A549 (cell line): ENCODE measurements around the gene FDX2. TPM values are rescaled to one million over a fixed set of nuclear protein-coding genes. Genes with fewer than 3 reads are reported as not detected.

Source experiments
- ATAC-seq, 2 experiments: fragments of 200-7000 bp in 1 of 2; fragments of >200 bp in 1 of 2; cut with Nextera tagmentation in 1 of 2; cut with Tn5 transposase in 1 of 2; 3 replicates each; pipeline versions ENCODE4 v1.8.0 to v1.9.1; 2018 to 2020; ENCODE audit warnings: mild to moderate bottlenecking in 1 of 2, moderate library complexity in 1 of 2
- CTCF ChIA-PET: fragments of 300-600 bp; sonication (Branson Sonifier 250); formaldehyde crosslinking; extraction: SDS; loops from one replicate; lab custom pipeline; 2021; ENCODE audit warnings: antibody characterized with exemption, inconsistent platforms; lab: Yijun Ruan, JAX
- POLR2A ChIA-PET: fragments of 350-600 bp; formaldehyde crosslinking; extraction: SDS; loops from one replicate; lab custom pipeline; 2021; ENCODE audit warnings: antibody characterized with exemption, inconsistent platforms; lab: Yijun Ruan, JAX
- DNase-seq, 2 experiments: peaks; one replicate each; pipeline versions ENCODE4 v3.0.0 to v3.0.0-alpha.2; 2011 to 2016; ENCODE audit warnings: low read depth in 1 of 2, low spot score in 1 of 2
- FAIRE-seq: peaks from 2 replicates; lab custom pipeline; 2011; peaks lifted over from hg19 to GRCh38; lab: Jason Lieb, UNC
- H3K27ac ChIP-seq, 2 experiments: fragments of >200 bp; sonication (Bioruptor Twin); formaldehyde crosslinking; 3 replicates each; pipeline ENCODE4 v1.5.1; 2016 to 2017
- H3K4me1 ChIP-seq: fragments of >200 bp; sonication (Bioruptor Twin); formaldehyde crosslinking; 3 replicates; pipeline ENCODE4 v1.6.1; 2016
- H3K4me2 ChIP-seq: fragments of >200 bp; sonication (Bioruptor Twin); formaldehyde crosslinking; 3 replicates; pipeline ENCODE4 v1.6.1; 2016
- H3K4me3 ChIP-seq: fragments of >200 bp; sonication (Bioruptor Twin); formaldehyde crosslinking; 3 replicates; pipeline ENCODE4 v1.5.1; 2016
- H3K9me3 ChIP-seq: fragments of >200 bp; sonication (Bioruptor Twin); formaldehyde crosslinking; 3 replicates; pipeline ENCODE4 v1.6.1; 2016
- EP300 ChIP-seq, 2 experiments: fragments of >200 bp; sonication (Bioruptor Twin); formaldehyde crosslinking; IDR thresholded peaks; 2 replicates in 1 of 2; 3 replicates in 1 of 2; pipeline ENCODE4 v1.6.1; 2016 to 2017
- HOXB5 ChIP-seq: fragments of 250-450 bp; sonication (Bioruptor Pico); IDR thresholded peaks from 2 replicates; pipeline ENCODE4 v1.5.0; 2020; ENCODE audit warnings: mild to moderate bottlenecking, moderate library complexity
- KDM5A ChIP-seq: fragments of 200-600 bp; sonication (generic); IDR thresholded peaks from 2 replicates; pipeline ENCODE4 v1.6.1; 2016; ENCODE audit warnings: antibody characterized with exemption, mild to moderate bottlenecking
- POLR2A ChIP-seq: IDR thresholded peaks from 2 replicates; pipeline ENCODE4 v1.6.1; 2012; ENCODE audit warnings: mild to moderate bottlenecking, low read length
- RAD21 ChIP-seq, 2 experiments: fragments of >200 bp in 1 of 2; sonication (Bioruptor Twin) in 1 of 2; formaldehyde crosslinking in 1 of 2; IDR thresholded peaks in 1 of 2; conservative IDR thresholded peaks in 1 of 2; 2 replicates in 1 of 2; 3 replicates in 1 of 2; pipeline ENCODE4 v1.6.1; 2012 to 2018; ENCODE audit warnings: inconsistent platforms in 1 of 2
- ZNF302 ChIP-seq: fragments of 250-450 bp; sonication (Bioruptor Pico); IDR thresholded peaks from 2 replicates; pipeline ENCODE4 v1.9.0; 2021; ENCODE audit warnings: inconsistent platforms, mild to moderate bottlenecking, moderate library complexity
- WGBS: methylation state at CpG from one replicate; pipeline ENCODE4 v1.1.6; 2017; ENCODE audit errors: missing lambda C conversion rate; 5-methylcytosine and 5-hydroxymethylcytosine counted together
- polyA plus RNA-seq, 4 experiments: library from polyadenylated mRNA; depleted of rRNA in 3 of 4; stranded (reverse); fragments of >200 nt; fragmentation: RNase III in 1 of 4; extraction: RNeasy Plus Mini Kit Qiagen cat#74134 plus additional on column Dnase treatment in 1 of 4; gene quantifications; 2 replicates in 3 of 4; 3 replicates in 1 of 4; pipeline ENCODE4 v1.2.3, GENCODE V29; 2011 to 2017
- TF ChIP-seq, protein P1 (sequence below): IDR thresholded peaks from 2 replicates; pipeline ENCODE4 v1.6.1; 2012; ENCODE audit warnings: low read depth, borderline replicate concordance
- TF ChIP-seq, protein P2 (sequence below): fragments of >200 bp; sonication (Bioruptor Twin); formaldehyde crosslinking; IDR thresholded peaks from 2 replicates; pipeline ENCODE4 v1.6.1; 2016
- TF ChIP-seq, protein P3 (sequence below): fragments of 250-450 bp; sonication (Bioruptor Pico); IDR thresholded peaks from 2 replicates; pipeline ENCODE4 v1.5.0; 2021; ENCODE audit warnings: mild to moderate bottlenecking, moderate library complexity, borderline replicate concordance
- TF ChIP-seq, protein P4 (sequence below): fragments of 250-450 bp; sonication (Bioruptor Pico); IDR thresholded peaks from 2 replicates; pipeline ENCODE4 v1.5.0; 2020; ENCODE audit warnings: low read depth, mild to moderate bottlenecking, moderate library complexity
- TF ChIP-seq, protein P5 (sequence below): IDR thresholded peaks from 2 replicates; pipeline ENCODE4 v1.6.1; 2012
- TF ChIP-seq, protein P6 (sequence below): fragments of 450-650 bp; IDR thresholded peaks from 2 replicates; pipeline ENCODE4 v1.6.1; 2014; ENCODE audit warnings: antibody characterized with exemption

The FDX2 gene
- polyA plus RNA-seq, 2 of the 4 experiments (the other 2 are of a cell fraction): 9.9 to 23.5 TPM

DNA sequence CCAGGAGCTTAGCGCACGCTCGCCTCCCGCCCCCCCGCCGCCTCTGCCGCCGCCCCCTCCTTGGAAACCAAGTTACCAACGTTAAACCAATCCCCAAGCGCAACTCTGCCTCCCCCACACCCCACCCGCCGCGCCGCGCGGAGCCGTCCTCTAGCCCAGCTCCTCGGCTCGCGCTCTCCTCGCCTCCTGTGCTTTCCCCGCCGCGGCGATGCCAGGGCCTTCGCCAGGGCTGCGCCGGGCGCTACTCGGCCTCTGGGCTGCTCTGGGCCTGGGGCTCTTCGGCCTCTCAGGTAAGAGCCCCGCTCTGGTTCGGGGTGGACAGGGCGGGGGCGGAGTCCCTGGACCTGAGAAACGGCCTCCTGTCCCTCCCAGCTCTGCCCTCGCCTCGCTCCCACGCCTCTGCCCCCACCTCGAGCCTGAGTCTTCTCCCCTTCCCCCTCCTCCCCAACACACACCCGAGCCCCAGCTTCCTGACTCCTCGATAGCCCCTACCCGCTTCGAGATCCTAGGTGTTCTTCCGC, 25.9 kb downstream of the FDX2 start, which contains the start of gene ICAM5:
ICAM5 (plus strand) TSS at position 117 of the 521 bp plus-strand sequence; CDS start at position 209, 92 bp downstream.
- peak; percentile 19 to 35; a peak in 4 of 6 replicates for ATAC-seq
- TF ChIP-seq, protein P1, sequence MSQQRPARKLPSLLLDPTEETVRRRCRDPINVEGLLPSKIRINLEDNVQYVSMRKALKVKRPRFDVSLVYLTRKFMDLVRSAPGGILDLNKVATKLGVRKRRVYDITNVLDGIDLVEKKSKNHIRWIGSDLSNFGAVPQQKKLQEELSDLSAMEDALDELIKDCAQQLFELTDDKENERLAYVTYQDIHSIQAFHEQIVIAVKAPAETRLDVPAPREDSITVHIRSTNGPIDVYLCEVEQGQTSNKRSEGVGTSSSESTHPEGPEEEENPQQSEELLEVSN: no peak
- TF ChIP-seq HOXB5 (no peak), EP300 (IDR thresholded peaks at IDR 0.05) (no peak), POLR2A (no peak), KDM5A (no peak), RAD21 (conservative IDR thresholded peaks at IDR 0.05 in 1 of 2, IDR thresholded peaks at IDR 0.05 in 1 of 2) (no peak)
- TF ChIP-seq, protein P2, sequence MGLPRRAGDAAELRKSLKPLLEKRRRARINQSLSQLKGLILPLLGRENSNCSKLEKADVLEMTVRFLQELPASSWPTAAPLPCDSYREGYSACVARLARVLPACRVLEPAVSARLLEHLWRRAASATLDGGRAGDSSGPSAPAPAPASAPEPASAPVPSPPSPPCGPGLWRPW: no peak
- TF ChIP-seq, protein P3, sequence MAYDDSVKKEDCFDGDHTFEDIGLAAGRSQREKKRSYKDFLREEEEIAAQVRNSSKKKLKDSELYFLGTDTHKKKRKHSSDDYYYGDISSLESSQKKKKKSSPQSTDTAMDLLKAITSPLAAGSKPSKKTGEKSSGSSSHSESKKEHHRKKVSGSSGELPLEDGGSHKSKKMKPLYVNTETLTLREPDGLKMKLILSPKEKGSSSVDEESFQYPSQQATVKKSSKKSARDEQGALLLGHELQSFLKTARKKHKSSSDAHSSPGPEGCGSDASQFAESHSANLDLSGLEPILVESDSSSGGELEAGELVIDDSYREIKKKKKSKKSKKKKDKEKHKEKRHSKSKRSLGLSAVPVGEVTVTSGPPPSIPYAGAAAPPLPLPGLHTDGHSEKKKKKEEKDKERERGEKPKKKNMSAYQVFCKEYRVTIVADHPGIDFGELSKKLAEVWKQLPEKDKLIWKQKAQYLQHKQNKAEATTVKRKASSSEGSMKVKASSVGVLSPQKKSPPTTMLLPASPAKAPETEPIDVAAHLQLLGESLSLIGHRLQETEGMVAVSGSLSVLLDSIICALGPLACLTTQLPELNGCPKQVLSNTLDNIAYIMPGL (CRISPR knock-in tag): no peak
- peak within 1 kb of the TSS; percentile 48 to 81 for H3K27ac ChIP-seq
- ChIA-PET POLR2A (interaction anchor here (0.6 to 2.0 kb wide), 7 partner anchors 19 to 184 kb away, joined by 3 to 7 read pairs (median 4); partner anchors contain the start of genes ICAM1, PPAN, RAVER1 and TYK2), CTCF (interaction anchor here (0.6 to 1.4 kb wide), 9 partner anchors 20 to 126 kb away, joined by 3 to 7 read pairs (median 3); partner anchors contain the start of gene ICAM1)
- H3K4me3 ChIP-seq: peak within 1 kb of the TSS; percentile 52
- H3K9me3 ChIP-seq: no peaks in the 10 kb centered on the region
- peak in 1 of 2 experiments; percentile 50 for DNase-seq
- H3K4me2 ChIP-seq: peak within 1 kb of the TSS; percentile 97
- H3K4me1 ChIP-seq: peaks cover 16% of the 10 kb centered on the region
- 7% methylated on average over 18 of the region's 45 CpGs for WGBS
- no peak for FAIRE-seq

DNA sequence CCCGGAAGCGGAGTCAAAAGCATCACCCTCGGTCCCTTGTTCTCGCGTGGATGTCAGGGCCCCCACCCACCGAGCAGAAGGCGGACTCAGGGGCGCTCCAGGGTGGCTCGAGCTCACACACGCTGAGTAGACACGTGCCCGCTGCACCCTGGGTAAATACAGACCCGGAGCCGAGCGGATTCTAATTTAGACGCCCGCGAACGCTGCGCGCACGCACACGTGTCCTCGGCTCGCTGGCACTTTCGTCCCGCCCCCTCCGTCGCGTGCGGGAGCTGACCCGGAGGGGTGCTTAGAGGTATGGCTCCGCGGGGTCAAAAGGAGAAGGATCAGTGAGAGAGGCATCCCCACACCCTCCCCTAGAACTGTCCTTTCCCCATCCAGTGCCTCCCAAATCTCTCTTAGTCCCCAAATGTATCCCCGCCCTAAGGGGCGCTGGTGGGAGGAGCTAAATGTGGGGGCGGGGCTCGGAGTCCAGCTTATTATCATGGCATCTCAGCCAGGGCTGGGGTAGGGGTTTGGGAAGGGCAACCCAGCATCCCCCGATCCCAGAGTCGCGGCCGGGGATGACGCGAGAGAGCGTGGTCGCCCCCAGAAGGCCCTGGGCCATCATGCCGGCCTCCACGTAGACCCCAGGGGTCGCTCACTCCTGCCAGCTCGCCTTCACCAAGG, 26.5 kb downstream of the FDX2 start:
- WGBS: 2% methylated on average over 19 of the region's 50 CpGs
- peak overlapping the region; percentile 48 to 81 for H3K27ac ChIP-seq
- peak; percentile 48 to 52 for ATAC-seq
- POLR2A ChIA-PET: interaction anchor here (0.6 to 2.0 kb wide), 6 partner anchors 18 to 183 kb away, joined by 3 to 7 read pairs (median 5); partner anchors contain the start of genes ICAM1, PPAN, RAVER1 and TYK2
- CTCF ChIA-PET: interaction anchor here (0.6 to 1.4 kb wide), 12 partner anchors 18 to 127 kb away, joined by 3 to 7 read pairs (median 3); partner anchors contain the start of gene ICAM1
- no peaks in the 10 kb centered on the region for H3K9me3 ChIP-seq
- peak in 1 of 2 experiments; percentile 71 for DNase-seq
- no peak for FAIRE-seq
- H3K4me3 ChIP-seq: peak overlapping the region; percentile 52
- peak overlapping the region; percentile 97 for H3K4me2 ChIP-seq
- no peak for TF ChIP-seq ZNF302 (CRISPR knock-in tag)
- TF ChIP-seq, protein P1: peak; percentile 89
- TF ChIP-seq, protein P4, sequence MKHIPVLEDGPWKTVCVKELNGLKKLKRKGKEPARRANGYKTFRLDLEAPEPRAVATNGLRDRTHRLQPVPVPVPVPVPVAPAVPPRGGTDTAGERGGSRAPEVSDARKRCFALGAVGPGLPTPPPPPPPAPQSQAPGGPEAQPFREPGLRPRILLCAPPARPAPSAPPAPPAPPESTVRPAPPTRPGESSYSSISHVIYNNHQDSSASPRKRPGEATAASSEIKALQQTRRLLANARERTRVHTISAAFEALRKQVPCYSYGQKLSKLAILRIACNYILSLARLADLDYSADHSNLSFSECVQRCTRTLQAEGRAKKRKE (CRISPR knock-in tag): 0 out of 2 replicates have a peak, but pooled peaks have one; percentile 54
- TF ChIP-seq, protein P5, sequence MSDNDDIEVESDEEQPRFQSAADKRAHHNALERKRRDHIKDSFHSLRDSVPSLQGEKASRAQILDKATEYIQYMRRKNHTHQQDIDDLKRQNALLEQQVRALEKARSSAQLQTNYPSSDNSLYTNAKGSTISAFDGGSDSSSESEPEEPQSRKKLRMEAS: peak; percentile 90
- TF ChIP-seq, protein P6, sequence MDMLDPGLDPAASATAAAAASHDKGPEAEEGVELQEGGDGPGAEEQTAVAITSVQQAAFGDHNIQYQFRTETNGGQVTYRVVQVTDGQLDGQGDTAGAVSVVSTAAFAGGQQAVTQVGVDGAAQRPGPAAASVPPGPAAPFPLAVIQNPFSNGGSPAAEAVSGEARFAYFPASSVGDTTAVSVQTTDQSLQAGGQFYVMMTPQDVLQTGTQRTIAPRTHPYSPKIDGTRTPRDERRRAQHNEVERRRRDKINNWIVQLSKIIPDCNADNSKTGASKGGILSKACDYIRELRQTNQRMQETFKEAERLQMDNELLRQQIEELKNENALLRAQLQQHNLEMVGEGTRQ: peak; percentile 71
- H3K4me1 ChIP-seq: peaks cover 16% of the 10 kb centered on the region
